SK-N-SH treated with all-trans-retinoic acid at 6 μM for 48 hours (cell line): Measurements from ENCODE around the gene ARAP1.

Experiments
- CREB5 ChIP-seq: fragments of 250-450 bp; sonication (Bioruptor Pico); IDR thresholded peaks from 2 replicates; pipeline ENCODE4 v1.5.1; 2020; ENCODE audit warnings: low read depth, mild to moderate bottlenecking, moderate library complexity
- GLIS3 ChIP-seq: fragments of 250-450 bp; sonication (Bioruptor Pico); IDR thresholded peaks from 2 replicates; pipeline ENCODE4 v1.5.0; 2020; ENCODE audit warnings: mild to moderate bottlenecking, moderate library complexity
- OSR1 ChIP-seq: fragments of 250-450 bp; sonication (Bioruptor Pico); IDR thresholded peaks from 2 replicates; pipeline ENCODE4 v1.8.0; 2022; ENCODE audit warnings: moderate library complexity, mild to moderate bottlenecking, inconsistent platforms
- PATZ1 ChIP-seq: fragments of 250-450 bp; sonication (Bioruptor Pico); IDR thresholded peaks from 2 replicates; pipeline ENCODE4 v1.8.0; 2020; ENCODE audit warnings: mild to moderate bottlenecking, moderate library complexity, borderline replicate concordance
- RARB ChIP-seq: fragments of 250-450 bp; sonication (Bioruptor Pico); IDR thresholded peaks from 2 replicates; pipeline ENCODE4 v1.8.0; 2021; ENCODE audit warnings: mild to moderate bottlenecking, moderate library complexity
- SNAI2 ChIP-seq: fragments of 250-450 bp; sonication (Bioruptor Pico); IDR thresholded peaks from 2 replicates; pipeline ENCODE4 v1.5.0; 2020; ENCODE audit warnings: mild to moderate bottlenecking, moderate library complexity
- TOX ChIP-seq: fragments of 250-450 bp; sonication (Bioruptor Pico); IDR thresholded peaks from 2 replicates; pipeline ENCODE4 v1.8.0; 2021; ENCODE audit warnings: mild to moderate bottlenecking, moderate library complexity, borderline replicate concordance
- TSHZ2 ChIP-seq: fragments of 250-450 bp; sonication (Bioruptor Pico); IDR thresholded peaks from 2 replicates; pipeline ENCODE4 v1.5.0; 2020; ENCODE audit warnings: mild to moderate bottlenecking, moderate library complexity
- ZFP3 ChIP-seq: fragments of 250-450 bp; sonication (Bioruptor Pico); IDR thresholded peaks from 2 replicates; pipeline ENCODE4 v1.5.0; 2020; ENCODE audit warnings: mild to moderate bottlenecking, moderate library complexity
- ZFP30 ChIP-seq: fragments of 450-650 bp; formaldehyde crosslinking; IDR thresholded peaks from 2 replicates; pipeline ENCODE4 v1.5.0; 2022; ENCODE audit warnings: mild to moderate bottlenecking, moderate library complexity
- ZNF565 ChIP-seq: fragments of 450-650 bp; formaldehyde crosslinking; conservative IDR thresholded peaks from 2 replicates; pipeline ENCODE4 v1.5.0; 2020; ENCODE audit warnings: low read depth, mild to moderate bottlenecking, moderate library complexity
- ZNF70 ChIP-seq: fragments of 450-650 bp; formaldehyde crosslinking; IDR thresholded peaks from 2 replicates; pipeline ENCODE4 v1.5.0; 2020; ENCODE audit warnings: mild to moderate bottlenecking, moderate library complexity
- ZNF8 ChIP-seq: fragments of 450-650 bp; formaldehyde crosslinking; IDR thresholded peaks from 2 replicates; pipeline ENCODE4 v1.5.0; 2020; ENCODE audit warnings: mild to moderate bottlenecking, moderate library complexity

GRCh38 chr11:72752088-72752914 is at the start of gene ARAP1:
- TF ChIP-seq ZNF8 (CRISPR knock-in tag) (peak; percentile 59; the same call in 1 of the 2 replicates), ZNF70 (CRISPR knock-in tag) (no peak), PATZ1 (CRISPR knock-in tag) (peak; percentile 78), ZFP30 (CRISPR knock-in tag) (no peak), SNAI2 (CRISPR knock-in tag) (no peak), ZNF565 (CRISPR knock-in tag) (no peak), OSR1 (CRISPR knock-in tag) (no peak), ZFP3 (CRISPR knock-in tag) (no peak), CREB5 (CRISPR knock-in tag) (no peak), TSHZ2 (0 out of 2 replicates have a peak, but pooled peaks have one; percentile 25), GLIS3 (CRISPR knock-in tag) (no peak), TOX (CRISPR knock-in tag) (no peak), RARB (no peak)
